ENCODE results near the gene PKP1.

Gene PKP1

GRCh38 chr1:201245082-201245481, 38.2 kb upstream of the PKP1 start:
- Histone ChIP-seq H3K27me3 (ENCODE audit: control insufficient read depth, low read length) (peaks cover 13% of the 10 kb centered on the region), H3K4me3 (ENCODE audit: low read length) (no peak overlapping the region), H3K4me1 (ENCODE audit: control insufficient read depth, low read length) (0 out of 2 replicates have a peak, but pooled peaks cover 4% of the 10 kb centered on the region), H3F3A (ENCODE audit: control insufficient read depth, insufficient read depth) (no peaks in the 10 kb centered on the region), H4K20me1 (ENCODE audit: control insufficient read depth, insufficient read depth, low read depth, low read length) (no peaks in the 10 kb centered on the region), H3K27ac (ENCODE audit: low read depth, low read length) (no peak overlapping the region), H3K9me2 (replicated peaks; ENCODE audit: control insufficient read depth, low read length) (no peaks in the 10 kb centered on the region), H3K36me3 (ENCODE audit: control insufficient read depth, low read length) (no peaks in the 10 kb centered on the region), H3K79me2 (ENCODE audit: control insufficient read depth, low read length) (no peaks in the 10 kb centered on the region), H3K9me3 (ENCODE audit: control insufficient read depth, insufficient read depth, low read length) (no peaks in the 10 kb centered on the region), H3K4me2 (ENCODE audit: low read length) (no peak overlapping the region)
- TF ChIP-seq EZH2phosphoT487 (IDR thresholded peaks at IDR 0.05; ENCODE audit: borderline replicate concordance, low read length) = no peak
- no peak for TF ChIP-seq CTCF (IDR thresholded peaks at IDR 0.05; ENCODE audit: low read depth, low read length, poor library complexity, severe bottlenecking)

- Histone ChIP-seq H3K4me1 (ENCODE audit: control insufficient read depth, low read length) (no peaks in the 10 kb centered on the region), H3K4me2 (ENCODE audit: low read length) (no peak overlapping the region), H3K4me3 (ENCODE audit: low read length) (no peak overlapping the region), H3K27ac (ENCODE audit: low read depth, low read length) (no peak overlapping the region), H3K36me3 (ENCODE audit: control insufficient read depth, low read length) (no peaks in the 10 kb centered on the region), H3K79me2 (ENCODE audit: control insufficient read depth, low read length) (no peaks in the 10 kb centered on the region), H4K20me1 (ENCODE audit: control insufficient read depth, insufficient read depth, low read depth, low read length) (no peaks in the 10 kb centered on the region), H3K9me2 (replicated peaks; ENCODE audit: control insufficient read depth, low read length) (no peaks in the 10 kb centered on the region), H3K9me3 (ENCODE audit: control insufficient read depth, insufficient read depth, low read length) (no peaks in the 10 kb centered on the region), H3K27me3 (ENCODE audit: control insufficient read depth, low read length) (peaks cover 9% of the 10 kb centered on the region), H3F3A (ENCODE audit: control insufficient read depth, insufficient read depth) (no peaks in the 10 kb centered on the region)
- TF ChIP-seq CTCF (IDR thresholded peaks at IDR 0.05; ENCODE audit: low read depth, low read length, poor library complexity, severe bottlenecking) (no peak), EZH2phosphoT487 (IDR thresholded peaks at IDR 0.05; ENCODE audit: borderline replicate concordance, low read length) (no peak)
Measured at GRCh38 chr1:201248721-201249559, 34.4 kb upstream of the PKP1 start.

DNA sequence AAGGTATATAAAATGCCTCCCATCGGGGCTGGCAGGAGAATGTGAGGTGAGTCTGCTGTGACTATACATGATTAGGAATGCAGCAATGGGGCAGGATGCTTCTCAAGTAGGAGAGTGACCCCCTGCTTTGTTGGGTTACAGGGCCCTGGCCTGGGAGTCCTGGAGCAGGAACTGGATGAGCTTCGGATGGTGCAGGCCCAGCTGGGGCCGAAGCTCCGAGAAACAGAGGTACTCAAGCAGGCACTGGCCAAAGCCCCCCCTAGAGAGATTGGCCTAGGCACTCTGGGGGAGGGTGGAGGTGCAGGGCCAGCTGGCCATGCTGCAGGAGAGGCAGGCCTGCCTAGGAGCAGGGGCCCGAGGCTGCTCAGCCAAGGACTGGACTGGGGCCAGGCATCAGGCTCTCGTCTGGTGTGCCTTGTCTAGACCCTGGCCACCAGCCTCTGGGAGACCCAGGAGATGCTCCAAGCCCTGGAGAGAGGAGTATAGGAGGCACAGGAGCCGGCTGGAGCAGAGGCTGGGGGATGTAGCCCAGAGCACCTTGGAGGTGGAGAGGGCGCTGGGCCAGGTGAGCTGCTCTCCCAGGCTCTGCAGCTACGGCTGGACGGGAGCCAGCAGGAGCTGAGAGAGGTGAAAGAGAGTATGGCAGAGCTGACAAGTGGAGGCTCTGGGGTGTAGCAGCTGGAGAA, 32.8 kb upstream of the PKP1 start:
- Histone ChIP-seq H3K27ac (ENCODE audit: low read depth, low read length) (no peak overlapping the region), H3K27me3 (ENCODE audit: control insufficient read depth, low read length) (peaks cover 3% of the 10 kb centered on the region; the same call in 1 of the 2 replicates)

More for the DNA sequence above, 32.8 kb upstream of the PKP1 start:
- Histone ChIP-seq H3K79me2 (ENCODE audit: control insufficient read depth, low read length) (no peaks in the 10 kb centered on the region), H3K4me3 (ENCODE audit: low read length) (no peak overlapping the region), H3F3A (ENCODE audit: control insufficient read depth, insufficient read depth) (no peaks in the 10 kb centered on the region), H4K20me1 (ENCODE audit: control insufficient read depth, insufficient read depth, low read depth, low read length) (no peaks in the 10 kb centered on the region), H3K4me1 (ENCODE audit: control insufficient read depth, low read length) (no peaks in the 10 kb centered on the region), H3K9me3 (ENCODE audit: control insufficient read depth, insufficient read depth, low read length) (no peaks in the 10 kb centered on the region), H3K4me2 (ENCODE audit: low read length) (no peak overlapping the region), H3K36me3 (ENCODE audit: control insufficient read depth, low read length) (no peaks in the 10 kb centered on the region), H3K9me2 (replicated peaks; ENCODE audit: control insufficient read depth, low read length) (no peaks in the 10 kb centered on the region)
- TF ChIP-seq EZH2phosphoT487 (IDR thresholded peaks at IDR 0.05; ENCODE audit: borderline replicate concordance, low read length) (no peak), CTCF (IDR thresholded peaks at IDR 0.05; ENCODE audit: low read depth, low read length, poor library complexity, severe bottlenecking) (no peak)

Data from DOHH2 (cell line).